Kidney (tissue), 14 donors: ENCODE measurements around the gene EIF4E2. TPM values are rescaled to one million over a fixed set of nuclear protein-coding genes. Genes with fewer than 3 reads are reported as not detected.

Experiments
- DNase-seq, 5 donors: peaks; one replicate each; pipeline ENCODE4 v3.0.0-alpha.2; 2013 to 2020
- FAIRE-seq: peaks from 2 replicates; lab custom pipeline; 2012; peaks lifted over from hg19 to GRCh38; lab: Jason Lieb, UNC
- H3K27ac ChIP-seq, 2 donors: one replicate each; pipeline ENCODE4 v1.7.0; 2013; ENCODE audit warnings: low read depth in 2 of 2, low read length in 2 of 2, inconsistent platforms in 1 of 2
- H3K27me3 ChIP-seq: one replicate; pipeline ENCODE4 v1.7.1; 2013; ENCODE audit warnings: low read length, inconsistent platforms; ENCODE audit not compliant: control insufficient read depth, insufficient read depth
- H3K36me3 ChIP-seq, 3 donors: one replicate each; pipeline versions ENCODE4 v1.7.0 to v1.7.1; 2013; ENCODE audit warnings: low read length in 3 of 3, control low read depth in 1 of 3, inconsistent platforms in 1 of 3; ENCODE audit not compliant: insufficient read depth in 3 of 3, control insufficient read depth in 2 of 3
- H3K4me1 ChIP-seq, 3 donors: one replicate each; pipeline versions ENCODE4 v1.7.0 to v1.7.1; 2013; ENCODE audit warnings: low read length in 3 of 3, inconsistent platforms in 1 of 3, low read depth in 1 of 3; ENCODE audit not compliant: control insufficient read depth in 2 of 3, insufficient read depth in 2 of 3
- H3K4me3 ChIP-seq, 3 donors: one replicate each; pipeline versions ENCODE4 v1.7.0 to v1.8.1; 2013; ENCODE audit warnings: low read length in 3 of 3, control low read depth in 1 of 3, inconsistent platforms in 1 of 3
- H3K9ac ChIP-seq, 3 donors: one replicate each; pipeline versions ENCODE4 v1.7.0 to v1.7.1; 2013; ENCODE audit warnings: low read length in 3 of 3, control low read depth in 1 of 3, inconsistent platforms in 1 of 3
- H3K9me3 ChIP-seq, 3 donors: one replicate each; pipeline versions ENCODE4 v1.7.0 to v1.7.1; 2013; ENCODE audit warnings: low read length in 3 of 3, control low read depth in 1 of 3, inconsistent platforms in 1 of 3; ENCODE audit not compliant: control insufficient read depth in 2 of 3, insufficient read depth in 1 of 3
- CTCF ChIP-seq: IDR thresholded peaks from 3 replicates; pipeline ENCODE4 v1.5.1; 2012; ENCODE audit warnings: mild to moderate bottlenecking, moderate library complexity, borderline replicate concordance; ENCODE audit not compliant: insufficient read depth; ENCODE audit errors: extremely low read depth
- intact Hi-C: fragments of 100-400 bp; cut with DNase I; formaldehyde crosslinking; loops from one replicate; pipeline ENCODE4 v1.11.1; 2022
- polyA plus RNA-seq: library from polyadenylated mRNA; stranded (reverse); fragments of 350-450 nt; fragmentation: Illumina TruSeq; extraction: RNeasy Lipid Tissue Mini Kit (QIAGEN cat#74804); gene quantifications from one replicate; pipeline ENCODE4 v1.2.3, GENCODE V29; 2014; ENCODE audit warnings: low read depth, low replicate concordance; ENCODE audit not compliant: insufficient read depth
- total RNA-seq: library from RNA; stranded (reverse); fragmentation: NEBNext Ultra II Directional; extraction: Animal tissue kit (Norgen Biotek cat#: 25700); gene quantifications from one replicate; pipeline ENCODE4 v1.2.1, GENCODE V29; 2021
- donor health status: control.
- donor health status: control.
- donor health status: control.
- donor health status: control.
- donor health status: control.
- donor health status: DM: yes; HTN: yes; CAD: no.
- donor health status: Normal renal cell carcinoma (clear cell type).

Gene EIF4E2
- total and polyA plus RNA-seq, 2 donors from 2014 or later = 78.3 to 79.2 TPM

- intact Hi-C loops = no loop called here
- peak; percentile 38 for FAIRE-seq
Observed at GRCh38 chr2:232613538-232614134, 63.1 kb downstream of the EIF4E2 start.

GRCh38 chr2:232615339-232615738 lies 64.8 kb downstream of the EIF4E2 start:
- no peaks in the 10 kb centered on the region for H3K27me3 ChIP-seq
- intact Hi-C loops = no loop called here
- H3K4me3 ChIP-seq = no peak overlapping the region
- no peak for TF ChIP-seq CTCF
- H3K27ac ChIP-seq = no peak overlapping the region
- DNase-seq (no peak), FAIRE-seq (no peak)
- H3K36me3 ChIP-seq = no peaks in the 10 kb centered on the region
- no peak overlapping the region for H3K9ac ChIP-seq
- no peaks in the 10 kb centered on the region for H3K9me3 ChIP-seq
- H3K4me1 ChIP-seq = no peaks in the 10 kb centered on the region

More at GRCh38 chr2:232613538-232614134, 63.1 kb downstream of the EIF4E2 start:
- no peaks in the 10 kb centered on the region for H3K27me3 ChIP-seq
- peak overlapping the region in 1 of 3 donors; percentile 5 for H3K9ac ChIP-seq
- no peak overlapping the region for H3K27ac ChIP-seq
- H3K4me1 ChIP-seq = no peaks in the 10 kb centered on the region
- no peaks in the 10 kb centered on the region for H3K9me3 ChIP-seq
- H3K36me3 ChIP-seq = no peaks in the 10 kb centered on the region
- no peak for DNase-seq
- no peak overlapping the region for H3K4me3 ChIP-seq
- TF ChIP-seq CTCF = no peak

Other genes with a start within 250 kb of the EIF4E2 start
- gene ALPP, start 171.9 kb upstream of the EIF4E2 start, total RNA-seq = not detected
- gene ALPP, start 171.9 kb upstream of the EIF4E2 start, polyA plus RNA-seq = not detected
- gene ALPG, start 143.8 kb upstream of the EIF4E2 start, total RNA-seq = not detected
- gene ALPG, start 143.8 kb upstream of the EIF4E2 start, polyA plus RNA-seq = not detected
- gene ALPI, start 94.5 kb upstream of the EIF4E2 start, total RNA-seq = 0.09 TPM
- gene ALPI, start 94.5 kb upstream of the EIF4E2 start, polyA plus RNA-seq = 0.49 TPM
- gene ECEL1, start 62.9 kb upstream of the EIF4E2 start, total RNA-seq = 6.7 TPM
- gene ECEL1, start 62.9 kb upstream of the EIF4E2 start, polyA plus RNA-seq = 8.5 TPM
- gene PRSS56, start 30.3 kb upstream of the EIF4E2 start, total RNA-seq = not detected
- not detected for gene PRSS56, start 30.3 kb upstream of the EIF4E2 start, polyA plus RNA-seq
- not detected for gene CHRND, start 24.5 kb upstream of the EIF4E2 start, total RNA-seq
- not detected for gene CHRND, start 24.5 kb upstream of the EIF4E2 start, polyA plus RNA-seq
- not detected for gene CHRNG, start 11.0 kb upstream of the EIF4E2 start, total RNA-seq
- not detected for gene CHRNG, start 11.0 kb upstream of the EIF4E2 start, polyA plus RNA-seq
- 7.0 TPM for gene TIGD1, start 132 bp upstream of the EIF4E2 start, total RNA-seq
- gene TIGD1, start 132 bp upstream of the EIF4E2 start, polyA plus RNA-seq = 4.8 TPM
- 129 TPM for gene EFHD1, start 82.9 kb downstream of the EIF4E2 start, total RNA-seq
- gene EFHD1, start 82.9 kb downstream of the EIF4E2 start, polyA plus RNA-seq = 280 TPM
- gene GIGYF2, start 146.6 kb downstream of the EIF4E2 start, total RNA-seq = 79.8 TPM
- gene GIGYF2, start 146.6 kb downstream of the EIF4E2 start, polyA plus RNA-seq = 13.5 TPM
- not detected for gene KCNJ13, start 225.9 kb downstream of the EIF4E2 start, total RNA-seq
- gene KCNJ13, start 225.9 kb downstream of the EIF4E2 start, polyA plus RNA-seq = 2.0 TPM